Panc1 (cell line): ENCODE results near the gene CRIM1.

ENCODE experiments used
- CTCF ChIP-seq: fragments of 450-650 bp; IDR thresholded peaks from 2 replicates; pipeline ENCODE4 v1.5.1; 2017; ENCODE audit warnings: mild to moderate bottlenecking
- TCF7L2 ChIP-seq: IDR thresholded peaks from 2 replicates; pipeline ENCODE4 v1.6.1; 2011; ENCODE audit warnings: mild to moderate bottlenecking, low read depth, low read length, inconsistent platforms
- TF ChIP-seq, protein P1 (sequence below), 2 experiments: IDR thresholded peaks; 2 replicates each; pipeline ENCODE4 v1.6.1; 2011 to 2012; ENCODE audit warnings: low read depth in 2 of 2, control low read depth in 1 of 2, low read length in 1 of 2, mild to moderate bottlenecking in 1 of 2, moderate library complexity in 1 of 2; ENCODE audit not compliant: insufficient read depth in 1 of 2

DNA sequence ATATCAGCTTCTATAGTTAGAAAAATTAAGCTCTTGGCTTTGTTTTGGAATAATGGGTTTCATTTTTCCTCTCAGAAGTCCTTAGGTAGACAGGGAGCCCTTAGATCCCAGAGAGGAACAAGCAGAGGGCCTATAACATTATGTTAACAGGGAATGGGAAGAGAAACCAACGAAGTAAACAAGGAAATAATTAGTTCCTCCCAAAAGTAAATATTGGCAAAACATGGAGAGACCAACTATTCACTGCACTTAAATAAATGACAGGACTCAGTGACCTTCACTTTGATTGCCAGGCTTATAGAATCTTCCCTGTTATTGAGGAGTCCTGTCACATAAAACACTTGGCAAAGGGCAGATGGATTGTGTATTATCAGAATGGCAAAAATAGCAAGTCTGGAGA lies 5.3 kb downstream of the CRIM1 start:
- TF ChIP-seq CTCF (no peak), TCF7L2 (no peak)
- TF ChIP-seq, protein P1, sequence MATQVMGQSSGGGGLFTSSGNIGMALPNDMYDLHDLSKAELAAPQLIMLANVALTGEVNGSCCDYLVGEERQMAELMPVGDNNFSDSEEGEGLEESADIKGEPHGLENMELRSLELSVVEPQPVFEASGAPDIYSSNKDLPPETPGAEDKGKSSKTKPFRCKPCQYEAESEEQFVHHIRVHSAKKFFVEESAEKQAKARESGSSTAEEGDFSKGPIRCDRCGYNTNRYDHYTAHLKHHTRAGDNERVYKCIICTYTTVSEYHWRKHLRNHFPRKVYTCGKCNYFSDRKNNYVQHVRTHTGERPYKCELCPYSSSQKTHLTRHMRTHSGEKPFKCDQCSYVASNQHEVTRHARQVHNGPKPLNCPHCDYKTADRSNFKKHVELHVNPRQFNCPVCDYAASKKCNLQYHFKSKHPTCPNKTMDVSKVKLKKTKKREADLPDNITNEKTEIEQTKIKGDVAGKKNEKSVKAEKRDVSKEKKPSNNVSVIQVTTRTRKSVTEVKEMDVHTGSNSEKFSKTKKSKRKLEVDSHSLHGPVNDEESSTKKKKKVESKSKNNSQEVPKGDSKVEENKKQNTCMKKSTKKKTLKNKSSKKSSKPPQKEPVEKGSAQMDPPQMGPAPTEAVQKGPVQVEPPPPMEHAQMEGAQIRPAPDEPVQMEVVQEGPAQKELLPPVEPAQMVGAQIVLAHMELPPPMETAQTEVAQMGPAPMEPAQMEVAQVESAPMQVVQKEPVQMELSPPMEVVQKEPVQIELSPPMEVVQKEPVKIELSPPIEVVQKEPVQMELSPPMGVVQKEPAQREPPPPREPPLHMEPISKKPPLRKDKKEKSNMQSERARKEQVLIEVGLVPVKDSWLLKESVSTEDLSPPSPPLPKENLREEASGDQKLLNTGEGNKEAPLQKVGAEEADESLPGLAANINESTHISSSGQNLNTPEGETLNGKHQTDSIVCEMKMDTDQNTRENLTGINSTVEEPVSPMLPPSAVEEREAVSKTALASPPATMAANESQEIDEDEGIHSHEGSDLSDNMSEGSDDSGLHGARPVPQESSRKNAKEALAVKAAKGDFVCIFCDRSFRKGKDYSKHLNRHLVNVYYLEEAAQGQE (IDR thresholded peaks at IDR 0.05; ENCODE audit: insufficient read depth in 1 of 2, low read depth in 2 of 2, low read length in 1 of 2), result no peak
